HUES64 (cell line): ENCODE measurements around the gene TM7SF2.

Experiments used
- H3K27ac ChIP-seq: 2 replicates; pipeline ENCODE4 v1.7.0; 2013; ENCODE audit warnings: low read depth, low read length, inconsistent platforms
- H3K27me3 ChIP-seq: 2 replicates; pipeline ENCODE4 v1.6.1; 2013; ENCODE audit warnings: mild to moderate bottlenecking, low read length; ENCODE audit not compliant: insufficient read depth
- H3K36me3 ChIP-seq: 2 replicates; pipeline ENCODE4 v1.6.1; 2013; ENCODE audit warnings: mild to moderate bottlenecking, low read length; ENCODE audit not compliant: insufficient read depth
- H3K4me1 ChIP-seq: 2 replicates; pipeline ENCODE4 v1.6.1; 2013; ENCODE audit warnings: mild to moderate bottlenecking, low read length, moderate library complexity; ENCODE audit not compliant: insufficient read depth
- H3K4me3 ChIP-seq: 2 replicates; pipeline ENCODE4 v1.5.1; 2013; ENCODE audit warnings: mild to moderate bottlenecking, low read length, moderate library complexity
- H3K9ac ChIP-seq: 2 replicates; pipeline ENCODE4 v1.6.1; 2013; ENCODE audit warnings: mild to moderate bottlenecking, low read depth, low read length
- H3K9me3 ChIP-seq: 2 replicates; pipeline ENCODE4 v1.6.1; 2013; ENCODE audit warnings: low read depth, low read length; ENCODE audit not compliant: insufficient read depth
- WGBS: fragments of 150-250, 120-280 bp; methylation state at CpG from one replicate; pipeline ENCODE4 v1.1.7; 2013; ENCODE audit warnings: missing lambda C conversion rate; 5-methylcytosine and 5-hydroxymethylcytosine counted together

Gene TM7SF2

DNA sequence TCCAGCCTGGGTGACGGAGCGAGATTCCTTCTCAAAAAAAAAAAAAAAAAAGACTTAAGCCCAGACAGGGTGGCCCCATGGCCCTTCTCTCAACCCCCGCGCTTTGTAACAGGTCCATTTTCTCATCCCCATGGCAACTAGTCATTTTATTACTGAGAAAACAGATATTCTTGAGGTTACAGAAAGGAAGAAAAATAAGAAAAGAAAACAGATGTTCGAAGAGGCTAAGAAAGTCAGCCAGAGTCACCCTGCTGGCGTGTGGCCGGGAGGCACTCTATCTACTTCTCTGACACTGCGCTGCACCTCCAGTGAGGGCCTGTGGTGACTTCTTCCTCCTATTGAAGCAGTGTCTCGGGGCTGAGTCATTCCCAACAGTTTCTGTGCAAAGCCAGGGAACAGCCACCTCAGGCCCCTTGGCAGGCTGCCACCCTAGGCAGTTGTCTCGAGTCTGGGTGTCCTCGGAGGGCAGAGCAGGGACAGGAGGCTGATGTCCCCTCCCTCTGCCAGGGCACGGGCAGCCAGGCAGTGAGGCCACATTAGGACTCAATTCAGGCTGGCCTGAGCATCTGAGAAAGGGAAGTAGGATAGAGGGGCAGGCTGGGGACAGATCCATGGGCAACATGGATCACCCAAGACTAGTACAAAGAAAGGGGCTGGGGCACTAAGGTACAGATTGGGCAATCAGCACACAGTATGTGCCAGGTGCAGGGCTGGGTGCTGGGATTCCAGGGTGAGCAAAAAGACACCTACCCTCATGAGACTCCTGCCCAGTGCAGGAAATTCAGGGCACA is 39.0 kb downstream of the TM7SF2 start:
- H3K9me3 ChIP-seq, result 0 out of 2 replicates have a peak, but pooled peaks cover 4% of the 10 kb centered on the region
- H3K4me1 ChIP-seq, result no peaks in the 10 kb centered on the region
- 85% methylated on average over 12 of the region's 12 CpGs for WGBS
- H3K27me3 ChIP-seq, result no peaks in the 10 kb centered on the region
- H3K4me3 ChIP-seq, result no peak overlapping the region
- H3K36me3 ChIP-seq, result no peaks in the 10 kb centered on the region
- H3K27ac ChIP-seq, result no peak overlapping the region
- no peak overlapping the region for H3K9ac ChIP-seq

DNA sequence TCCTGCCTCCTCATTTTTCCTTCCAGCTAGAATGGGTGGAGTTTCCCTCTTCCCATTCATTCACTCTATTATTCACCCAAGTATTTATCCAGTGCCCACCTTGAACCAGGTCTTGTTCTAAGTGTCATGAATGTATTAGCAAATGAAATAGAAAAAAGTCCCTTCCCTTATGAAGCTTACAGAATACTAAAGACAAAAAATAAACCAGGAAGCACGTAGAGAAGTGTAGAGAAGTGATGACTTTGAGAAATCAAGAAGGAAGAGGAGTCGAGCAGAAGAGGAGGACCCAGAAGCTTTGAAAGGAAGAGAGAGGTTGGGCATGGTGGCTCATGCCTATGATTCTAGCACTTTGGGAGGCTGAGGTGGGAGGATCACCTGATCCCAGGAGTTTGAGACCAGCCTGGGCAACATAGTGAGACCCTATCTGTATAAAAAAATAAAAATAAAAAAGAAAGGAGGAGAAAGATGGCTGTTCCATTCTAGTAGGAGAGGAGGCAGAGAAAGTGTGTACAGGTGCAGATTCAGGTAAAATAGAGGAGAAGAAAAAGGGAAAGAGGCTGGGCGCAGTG is 39.7 kb downstream of the TM7SF2 start:
- no peaks in the 10 kb centered on the region for H3K36me3 ChIP-seq
- no peak overlapping the region for H3K27ac ChIP-seq
- H3K9ac ChIP-seq, result no peak overlapping the region
- WGBS, result 92% methylated on average over 3 of the region's 3 CpGs
- H3K4me1 ChIP-seq, result no peaks in the 10 kb centered on the region
- no peaks in the 10 kb centered on the region for H3K27me3 ChIP-seq
- H3K9me3 ChIP-seq, result 0 out of 2 replicates have a peak, but pooled peaks cover 2% of the 10 kb centered on the region
- no peak overlapping the region for H3K4me3 ChIP-seq

DNA sequence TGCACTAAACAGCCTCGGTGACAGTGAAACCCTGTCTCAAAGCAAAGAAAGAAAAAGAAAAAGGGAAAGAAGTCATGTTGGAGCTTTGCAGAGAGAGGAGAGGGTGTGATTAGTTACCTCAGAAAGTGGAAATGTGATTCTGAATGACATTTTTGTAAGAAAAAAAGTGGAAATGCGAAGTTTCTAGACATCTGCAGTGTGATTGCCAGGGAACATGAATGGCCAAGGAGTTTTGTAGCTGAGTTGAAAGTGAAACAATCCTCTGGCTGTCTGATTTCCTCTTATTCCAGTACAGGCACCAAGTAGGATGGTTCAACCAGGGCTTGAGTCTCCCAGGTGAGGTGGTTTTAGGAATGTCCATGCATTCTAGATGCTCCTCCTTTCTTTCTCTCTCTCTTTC is 40.5 kb downstream of the TM7SF2 start:
- no peak overlapping the region for H3K9ac ChIP-seq
- H3K9me3 ChIP-seq, result no peaks in the 10 kb centered on the region
- H3K27ac ChIP-seq, result no peak overlapping the region
- no peaks in the 10 kb centered on the region for H3K4me1 ChIP-seq
- WGBS, result 90% methylated on average over 2 of the region's 2 CpGs
- no peaks in the 10 kb centered on the region for H3K36me3 ChIP-seq
- no peaks in the 10 kb centered on the region for H3K27me3 ChIP-seq
- H3K4me3 ChIP-seq, result no peak overlapping the region

DNA sequence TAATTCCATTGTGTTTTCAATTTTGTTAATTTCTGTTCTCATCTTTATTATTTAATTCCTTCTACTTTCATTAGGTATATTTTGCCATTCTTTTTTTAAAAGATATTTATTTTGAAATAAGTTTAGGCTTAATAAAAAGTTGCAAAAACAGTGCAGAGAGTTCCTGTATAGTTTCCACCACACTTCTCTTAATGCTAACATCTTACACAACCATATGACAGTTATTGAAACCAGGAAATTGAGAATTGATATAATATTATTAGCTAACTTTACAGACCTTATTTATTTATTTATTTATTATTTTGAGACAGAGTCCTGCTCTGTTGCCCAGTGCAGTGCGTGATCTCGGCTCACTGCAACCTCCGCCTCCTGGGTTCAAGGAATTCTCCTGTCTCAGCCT is 44.6 kb downstream of the TM7SF2 start:
- Histone ChIP-seq H3K27ac (no peak overlapping the region), H3K9me3 (no peaks in the 10 kb centered on the region), H3K9ac (no peak overlapping the region), H3K27me3 (no peaks in the 10 kb centered on the region), H3K4me1 (no peaks in the 10 kb centered on the region), H3K4me3 (no peak overlapping the region), H3K36me3 (no peaks in the 10 kb centered on the region)
- 100% methylated on average over 3 of the region's 3 CpGs for WGBS

DNA sequence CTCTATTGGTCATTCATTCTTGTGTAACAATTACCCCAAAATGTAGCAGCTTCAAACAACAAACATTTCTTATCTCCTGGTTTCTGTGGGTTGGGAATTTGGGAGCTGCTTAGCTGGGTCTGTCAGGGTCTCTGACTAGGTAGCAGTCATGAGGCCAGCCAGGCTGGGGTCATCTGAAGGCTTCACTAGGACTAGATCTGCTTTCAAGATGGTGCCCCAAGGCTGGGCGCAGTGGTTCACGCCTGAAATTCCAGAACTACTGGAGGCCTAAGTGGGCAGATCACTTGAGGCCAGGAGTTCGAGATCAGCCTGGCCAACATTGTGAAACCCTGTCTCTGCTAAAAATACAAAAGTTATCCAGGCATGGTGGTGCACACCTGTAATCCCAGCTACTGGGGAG is 45.3 kb downstream of the TM7SF2 start:
- no peaks in the 10 kb centered on the region for H3K36me3 ChIP-seq
- WGBS, result 93% methylated on average over 3 of the region's 3 CpGs

DNA sequence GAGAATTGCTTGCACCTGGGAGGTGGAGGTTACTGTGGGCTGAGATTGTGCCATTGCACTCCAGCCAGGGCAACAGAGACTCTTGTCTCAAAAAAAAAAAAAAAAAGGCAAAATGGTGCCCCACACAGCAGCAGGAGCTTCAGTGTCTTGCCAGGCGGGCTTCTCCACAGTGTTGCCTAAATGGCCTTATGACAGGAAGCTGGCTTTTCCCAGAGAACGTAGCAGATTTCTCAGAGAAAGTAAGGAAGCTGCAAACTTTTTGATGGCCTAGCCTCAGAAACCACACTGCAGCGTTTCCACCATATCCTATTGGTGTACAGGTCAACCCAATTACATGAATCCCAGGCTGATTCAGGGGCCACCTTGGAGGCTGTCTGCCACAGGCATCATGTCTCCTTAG is 45.7 kb downstream of the TM7SF2 start:
- Histone ChIP-seq H3K36me3 (no peaks in the 10 kb centered on the region), H3K4me1 (no peaks in the 10 kb centered on the region), H3K27me3 (no peaks in the 10 kb centered on the region), H3K27ac (no peak overlapping the region), H3K9me3 (no peaks in the 10 kb centered on the region), H3K9ac (no peak overlapping the region), H3K4me3 (no peak overlapping the region)
- 86% methylated on average over 3 of the region's 3 CpGs for WGBS

More for the DNA sequence above, 45.3 kb downstream of the TM7SF2 start:
- no peak overlapping the region for H3K4me3 ChIP-seq
- no peaks in the 10 kb centered on the region for H3K27me3 ChIP-seq
- no peaks in the 10 kb centered on the region for H3K9me3 ChIP-seq
- no peaks in the 10 kb centered on the region for H3K4me1 ChIP-seq
- no peak overlapping the region for H3K27ac ChIP-seq
- no peak overlapping the region for H3K9ac ChIP-seq

DNA sequence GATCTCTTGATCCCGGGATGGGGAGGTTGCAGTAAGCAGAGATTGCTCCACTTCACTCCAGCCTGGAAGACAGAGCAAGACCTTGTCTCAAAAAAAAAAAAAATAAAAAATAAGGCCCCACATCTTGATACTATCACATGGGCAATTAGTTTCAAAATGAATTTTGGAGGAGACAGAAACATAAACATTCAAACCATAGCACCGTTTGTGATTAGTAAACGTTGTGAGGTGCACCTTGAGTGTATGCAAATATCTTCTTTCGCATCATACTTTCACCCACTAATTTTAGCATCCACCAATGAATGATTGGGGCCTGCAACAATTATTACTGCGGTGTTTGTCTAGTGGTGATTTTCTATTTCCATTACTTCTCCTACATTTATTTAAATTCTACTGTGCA is 47.3 kb downstream of the TM7SF2 start:
- no peaks in the 10 kb centered on the region for H3K9me3 ChIP-seq
- 93% methylated on average over 3 of the region's 5 CpGs for WGBS
- H3K27ac ChIP-seq, result no peak overlapping the region

DNA sequence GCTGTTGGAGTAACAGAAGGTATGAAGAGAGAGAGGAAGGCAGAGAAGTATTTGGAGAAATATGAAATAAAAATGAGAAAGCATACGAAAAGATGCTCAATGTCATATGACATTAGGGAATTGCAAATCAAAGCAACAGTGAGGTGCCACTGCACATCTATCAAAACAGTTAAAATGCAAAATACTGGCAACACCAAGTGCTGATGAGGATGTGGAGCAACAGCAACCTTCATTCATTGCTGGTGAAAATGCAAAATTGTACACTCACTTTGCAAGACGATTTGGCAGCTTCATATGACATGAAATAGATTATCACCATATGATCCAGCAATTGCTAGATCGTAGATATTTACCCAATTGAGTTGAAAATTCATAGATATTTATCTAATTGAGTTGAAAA is 49.0 kb downstream of the TM7SF2 start:
- no peaks in the 10 kb centered on the region for H3K27me3 ChIP-seq
- H3K9ac ChIP-seq, result no peak overlapping the region
- no peaks in the 10 kb centered on the region for H3K4me1 ChIP-seq
- 79% methylated on average over 2 of the region's 3 CpGs for WGBS
- H3K9me3 ChIP-seq, result no peaks in the 10 kb centered on the region
- no peak overlapping the region for H3K4me3 ChIP-seq
- no peak overlapping the region for H3K27ac ChIP-seq
- no peaks in the 10 kb centered on the region for H3K36me3 ChIP-seq

More for the DNA sequence above, 47.3 kb downstream of the TM7SF2 start:
- H3K27me3 ChIP-seq, result no peaks in the 10 kb centered on the region
- no peaks in the 10 kb centered on the region for H3K4me1 ChIP-seq
- H3K36me3 ChIP-seq, result no peaks in the 10 kb centered on the region
- no peak overlapping the region for H3K4me3 ChIP-seq
- H3K9ac ChIP-seq, result no peak overlapping the region

DNA sequence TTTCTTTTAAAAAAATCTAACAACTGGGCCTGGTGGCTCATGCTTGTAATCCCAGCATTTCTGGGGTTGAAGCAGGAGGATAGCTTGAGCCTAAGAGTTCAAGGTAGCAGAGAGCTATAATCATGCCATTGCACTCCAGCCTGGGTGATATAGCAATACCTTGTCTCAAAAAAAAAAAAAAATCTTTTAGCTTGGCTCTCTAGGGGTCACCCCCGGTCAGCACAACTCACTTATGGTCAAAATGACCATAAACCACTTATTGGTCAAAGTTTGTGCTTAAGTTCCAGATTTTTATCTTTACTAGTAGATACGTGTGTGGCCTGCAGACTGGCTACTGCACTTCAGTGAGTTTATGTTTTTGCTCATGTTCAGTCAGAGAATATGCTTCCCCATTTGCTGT is 52.0 kb downstream of the TM7SF2 start:
- H3K9ac ChIP-seq, result no peak overlapping the region
- no peaks in the 10 kb centered on the region for H3K36me3 ChIP-seq
- no peaks in the 10 kb centered on the region for H3K27me3 ChIP-seq
- H3K4me1 ChIP-seq, result no peaks in the 10 kb centered on the region
- WGBS, result 80% methylated on average over 2 of the region's 2 CpGs
- H3K27ac ChIP-seq, result no peak overlapping the region
- H3K9me3 ChIP-seq, result no peaks in the 10 kb centered on the region
- H3K4me3 ChIP-seq, result no peak overlapping the region
